ENCODE results near the gene CEPT1.

Gene CEPT1

GRCh38 chr1:111147948-111148347, 7.9 kb downstream of the CEPT1 start:
- Histone ChIP-seq H3K9ac (ENCODE audit: low read depth, low read length) (no peak overlapping the region), H3K4me1 (ENCODE audit: insufficient read depth, low read length) (peaks cover 52% of the 10 kb centered on the region), H3K4me2 (ENCODE audit: insufficient read depth, low read length) (peak overlapping the region; percentile 32; the same call in 1 of the 2 replicates), H3K27me3 (ENCODE audit: insufficient read depth, low read length, poor library complexity) (no peaks in the 10 kb centered on the region), H3K4me3 (ENCODE audit: low read depth in 1 of 2, low read length in 2 of 2) (no peak overlapping the region), H3K79me2 (ENCODE audit: insufficient read depth, low read length) (peaks cover 100% of the 10 kb centered on the region), H2AFZ (ENCODE audit: low read depth, low read length) (no peak overlapping the region), H3K36me3 (ENCODE audit: insufficient read depth, low read length) (peaks cover 65% of the 10 kb centered on the region), H3K9me3 (ENCODE audit: insufficient read depth, low read length, severe bottlenecking) (no peaks in the 10 kb centered on the region), H3K27ac (ENCODE audit: low read length) (no peak overlapping the region), H4K20me1 (ENCODE audit: insufficient read depth, low read length) (peaks cover 14% of the 10 kb centered on the region)
- ATAC-seq (ENCODE audit: insufficient read depth, low read depth) (no peak), DNase-seq (no peak)
- TF ChIP-seq, protein P1, sequence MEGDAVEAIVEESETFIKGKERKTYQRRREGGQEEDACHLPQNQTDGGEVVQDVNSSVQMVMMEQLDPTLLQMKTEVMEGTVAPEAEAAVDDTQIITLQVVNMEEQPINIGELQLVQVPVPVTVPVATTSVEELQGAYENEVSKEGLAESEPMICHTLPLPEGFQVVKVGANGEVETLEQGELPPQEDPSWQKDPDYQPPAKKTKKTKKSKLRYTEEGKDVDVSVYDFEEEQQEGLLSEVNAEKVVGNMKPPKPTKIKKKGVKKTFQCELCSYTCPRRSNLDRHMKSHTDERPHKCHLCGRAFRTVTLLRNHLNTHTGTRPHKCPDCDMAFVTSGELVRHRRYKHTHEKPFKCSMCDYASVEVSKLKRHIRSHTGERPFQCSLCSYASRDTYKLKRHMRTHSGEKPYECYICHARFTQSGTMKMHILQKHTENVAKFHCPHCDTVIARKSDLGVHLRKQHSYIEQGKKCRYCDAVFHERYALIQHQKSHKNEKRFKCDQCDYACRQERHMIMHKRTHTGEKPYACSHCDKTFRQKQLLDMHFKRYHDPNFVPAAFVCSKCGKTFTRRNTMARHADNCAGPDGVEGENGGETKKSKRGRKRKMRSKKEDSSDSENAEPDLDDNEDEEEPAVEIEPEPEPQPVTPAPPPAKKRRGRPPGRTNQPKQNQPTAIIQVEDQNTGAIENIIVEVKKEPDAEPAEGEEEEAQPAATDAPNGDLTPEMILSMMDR (IDR thresholded peaks at IDR 0.05; ENCODE audit: borderline replicate concordance, extremely low read depth, low read length, poor library complexity, severe bottlenecking), result no peak
- no peak for TF ChIP-seq EZH2 (IDR thresholded peaks at IDR 0.05; ENCODE audit: borderline replicate concordance, low read depth, low read length, severe bottlenecking)

DNA sequence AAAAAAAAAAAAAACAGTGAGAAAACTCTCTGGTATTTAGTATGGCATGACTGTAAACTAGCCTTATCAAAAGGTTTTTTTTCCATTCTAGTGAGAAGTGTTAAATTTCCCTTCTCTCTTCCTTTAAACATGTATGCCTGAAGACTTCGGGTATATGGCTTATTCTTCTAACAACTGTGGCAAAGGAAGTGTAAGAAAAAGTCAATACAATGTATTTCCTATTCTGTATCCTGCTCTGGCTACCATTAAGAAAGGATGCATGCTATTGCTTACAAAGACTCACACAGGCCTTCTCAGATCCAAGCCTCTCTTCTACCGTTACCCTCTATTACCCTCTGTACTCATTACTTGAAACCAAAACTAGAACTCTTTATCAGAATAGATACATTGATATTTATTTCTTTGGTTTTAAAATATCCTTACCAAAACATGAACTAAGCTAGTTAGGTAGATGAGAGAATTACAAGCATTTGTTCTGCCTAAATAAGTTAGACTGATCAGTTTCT, 8.4 kb downstream of the CEPT1 start:
- Histone ChIP-seq H3K4me2 (ENCODE audit: insufficient read depth, low read length) (peak overlapping the region; percentile 39; the same call in 1 of the 2 replicates), H2AFZ (ENCODE audit: low read depth, low read length) (no peak overlapping the region), H3K27me3 (ENCODE audit: insufficient read depth, low read length, poor library complexity) (no peaks in the 10 kb centered on the region), H3K9ac (ENCODE audit: low read depth, low read length) (no peak overlapping the region), H3K79me2 (ENCODE audit: insufficient read depth, low read length) (peaks cover 100% of the 10 kb centered on the region), H4K20me1 (ENCODE audit: insufficient read depth, low read length) (peaks cover 18% of the 10 kb centered on the region), H3K4me1 (ENCODE audit: insufficient read depth, low read length) (peaks cover 52% of the 10 kb centered on the region), H3K9me3 (ENCODE audit: insufficient read depth, low read length, severe bottlenecking) (no peaks in the 10 kb centered on the region), H3K36me3 (ENCODE audit: insufficient read depth, low read length) (peaks cover 70% of the 10 kb centered on the region), H3K27ac (ENCODE audit: low read length) (no peak overlapping the region), H3K4me3 (ENCODE audit: low read depth in 1 of 2, low read length in 2 of 2) (no peak overlapping the region)
- TF ChIP-seq, protein P1 (IDR thresholded peaks at IDR 0.05; ENCODE audit: borderline replicate concordance, extremely low read depth, low read length, poor library complexity, severe bottlenecking), result no peak
- no peak for TF ChIP-seq EZH2 (IDR thresholded peaks at IDR 0.05; ENCODE audit: borderline replicate concordance, low read depth, low read length, severe bottlenecking)
- ATAC-seq (ENCODE audit: insufficient read depth, low read depth), result no peak
- no peak for DNase-seq

- no peak overlapping the region for H3K27ac ChIP-seq (ENCODE audit: low read length)
- H2AFZ ChIP-seq (ENCODE audit: low read depth, low read length), result no peak overlapping the region
- H3K9ac ChIP-seq (ENCODE audit: low read depth, low read length), result no peak overlapping the region
- TF ChIP-seq EZH2 (IDR thresholded peaks at IDR 0.05; ENCODE audit: borderline replicate concordance, low read depth, low read length, severe bottlenecking), result no peak
- TF ChIP-seq, protein P1 (IDR thresholded peaks at IDR 0.05; ENCODE audit: borderline replicate concordance, extremely low read depth, low read length, poor library complexity, severe bottlenecking), result no peak
- no peak for DNase-seq
- H3K4me1 ChIP-seq (ENCODE audit: insufficient read depth, low read length), result peaks cover 40% of the 10 kb centered on the region
- H3K36me3 ChIP-seq (ENCODE audit: insufficient read depth, low read length), result peaks cover 81% of the 10 kb centered on the region
- ATAC-seq (ENCODE audit: insufficient read depth, low read depth), result no peak
- H3K27me3 ChIP-seq (ENCODE audit: insufficient read depth, low read length, poor library complexity), result no peaks in the 10 kb centered on the region
- peaks cover 15% of the 10 kb centered on the region for H4K20me1 ChIP-seq (ENCODE audit: insufficient read depth, low read length)
- H3K79me2 ChIP-seq (ENCODE audit: insufficient read depth, low read length), result peaks cover 100% of the 10 kb centered on the region
- H3K9me3 ChIP-seq (ENCODE audit: insufficient read depth, low read length, severe bottlenecking), result no peaks in the 10 kb centered on the region
- peak overlapping the region; percentile 21; the same call in 1 of the 2 replicates for H3K4me2 ChIP-seq (ENCODE audit: insufficient read depth, low read length)
- no peak overlapping the region for H3K4me3 ChIP-seq (ENCODE audit: low read depth in 1 of 2, low read length in 2 of 2)
These were observed 11.8 kb downstream of the CEPT1 start for GRCh38 chr1:111151838-111152237.
